Activated naive CD8-positive, alpha-beta T cell (primary cell): ENCODE data around the gene ACBD6.

Experiments used
- H3K27ac Mint-ChIP-seq: one replicate; pipeline ENCODE4 v1.8.0; 2021; ENCODE audit warnings: mixed read lengths
- H3K27me3 Mint-ChIP-seq: one replicate; pipeline ENCODE4 v1.8.0; 2021; ENCODE audit warnings: mixed read lengths
- H3K36me3 Mint-ChIP-seq: one replicate; pipeline ENCODE4 v1.8.0; 2021; ENCODE audit warnings: mixed read lengths
- H3K4me1 Mint-ChIP-seq: one replicate; pipeline ENCODE4 v1.8.0; 2021; ENCODE audit warnings: low read depth, mixed read lengths
- H3K4me3 Mint-ChIP-seq: one replicate; pipeline ENCODE4 v1.8.0; 2021; ENCODE audit warnings: mild to moderate bottlenecking, mixed read lengths
- H3K9me3 Mint-ChIP-seq: one replicate; pipeline ENCODE4 v1.8.0; 2021; ENCODE audit warnings: low read depth, mixed read lengths

The ACBD6 gene

GRCh38 chr1:180533266-180533987, 31.1 kb upstream of the ACBD6 start:
- Mint-ChIP-seq H3K27me3 (peaks cover 8% of the 10 kb centered on the region), H3K27ac (no peak overlapping the region), H3K4me1 (peaks cover 1% of the 10 kb centered on the region), H3K4me3 (no peak overlapping the region), H3K9me3 (no peaks in the 10 kb centered on the region), H3K36me3 (no peaks in the 10 kb centered on the region)

GRCh38 chr1:180532854-180533253, 30.5 kb upstream of the ACBD6 start:
- peaks cover 8% of the 10 kb centered on the region for H3K27me3 Mint-ChIP-seq
- H3K4me3 Mint-ChIP-seq, result no peak overlapping the region
- H3K27ac Mint-ChIP-seq, result no peak overlapping the region
- no peaks in the 10 kb centered on the region for H3K9me3 Mint-ChIP-seq
- peaks cover 1% of the 10 kb centered on the region for H3K4me1 Mint-ChIP-seq
- no peaks in the 10 kb centered on the region for H3K36me3 Mint-ChIP-seq

GRCh38 chr1:180530501-180530900, 28.1 kb upstream of the ACBD6 start:
- no peaks in the 10 kb centered on the region for H3K9me3 Mint-ChIP-seq
- H3K4me3 Mint-ChIP-seq, result no peak overlapping the region
- H3K27me3 Mint-ChIP-seq, result peaks cover 11% of the 10 kb centered on the region
- H3K36me3 Mint-ChIP-seq, result no peaks in the 10 kb centered on the region
- peaks cover 1% of the 10 kb centered on the region for H3K4me1 Mint-ChIP-seq
- H3K27ac Mint-ChIP-seq, result no peak overlapping the region

- no peak overlapping the region for H3K4me3 Mint-ChIP-seq
- H3K4me1 Mint-ChIP-seq, result peaks cover 1% of the 10 kb centered on the region
- no peak overlapping the region for H3K27ac Mint-ChIP-seq
- H3K27me3 Mint-ChIP-seq, result peaks cover 7% of the 10 kb centered on the region
- H3K9me3 Mint-ChIP-seq, result no peaks in the 10 kb centered on the region
- H3K36me3 Mint-ChIP-seq, result no peaks in the 10 kb centered on the region
Observed at GRCh38 chr1:180528868-180529470, 26.6 kb upstream of the ACBD6 start.

GRCh38 chr1:180527101-180527669, 24.8 kb upstream of the ACBD6 start:
- no peaks in the 10 kb centered on the region for H3K9me3 Mint-ChIP-seq
- H3K4me1 Mint-ChIP-seq, result no peaks in the 10 kb centered on the region

GRCh38 chr1:180525715-180526039, 23.3 kb upstream of the ACBD6 start:
- Mint-ChIP-seq H3K4me3 (no peak overlapping the region), H3K27ac (no peak overlapping the region), H3K27me3 (peaks cover 2% of the 10 kb centered on the region), H3K36me3 (no peaks in the 10 kb centered on the region), H3K9me3 (no peaks in the 10 kb centered on the region), H3K4me1 (no peaks in the 10 kb centered on the region)

More at GRCh38 chr1:180527101-180527669, 24.8 kb upstream of the ACBD6 start:
- no peaks in the 10 kb centered on the region for H3K36me3 Mint-ChIP-seq
- H3K4me3 Mint-ChIP-seq, result no peak overlapping the region
- peaks cover 2% of the 10 kb centered on the region for H3K27me3 Mint-ChIP-seq
- H3K27ac Mint-ChIP-seq, result no peak overlapping the region

- H3K27ac Mint-ChIP-seq, result no peak overlapping the region
- no peaks in the 10 kb centered on the region for H3K9me3 Mint-ChIP-seq
- H3K36me3 Mint-ChIP-seq, result no peaks in the 10 kb centered on the region
- peaks cover 2% of the 10 kb centered on the region for H3K27me3 Mint-ChIP-seq
- H3K4me1 Mint-ChIP-seq, result no peaks in the 10 kb centered on the region
- H3K4me3 Mint-ChIP-seq, result no peak overlapping the region
Observed at GRCh38 chr1:180524915-180525714, 22.7 kb upstream of the ACBD6 start.

- no peak overlapping the region for H3K4me3 Mint-ChIP-seq
- peaks cover 4% of the 10 kb centered on the region for H3K27me3 Mint-ChIP-seq
- H3K9me3 Mint-ChIP-seq, result no peaks in the 10 kb centered on the region
- H3K27ac Mint-ChIP-seq, result no peak overlapping the region
- no peaks in the 10 kb centered on the region for H3K4me1 Mint-ChIP-seq
- H3K36me3 Mint-ChIP-seq, result no peaks in the 10 kb centered on the region
Observed at GRCh38 chr1:180524160-180524914, 22.0 kb upstream of the ACBD6 start.

GRCh38 chr1:180522213-180522515, 19.8 kb upstream of the ACBD6 start:
- peaks cover 3% of the 10 kb centered on the region for H3K27me3 Mint-ChIP-seq
- H3K9me3 Mint-ChIP-seq, result no peaks in the 10 kb centered on the region
- H3K36me3 Mint-ChIP-seq, result no peaks in the 10 kb centered on the region
- H3K4me1 Mint-ChIP-seq, result no peaks in the 10 kb centered on the region
- H3K27ac Mint-ChIP-seq, result no peak overlapping the region
- no peak overlapping the region for H3K4me3 Mint-ChIP-seq

GRCh38 chr1:180521474-180522212, 19.3 kb upstream of the ACBD6 start:
- Mint-ChIP-seq H3K36me3 (no peaks in the 10 kb centered on the region), H3K4me1 (no peaks in the 10 kb centered on the region), H3K27ac (no peak overlapping the region), H3K4me3 (no peak overlapping the region), H3K27me3 (peaks cover 2% of the 10 kb centered on the region), H3K9me3 (no peaks in the 10 kb centered on the region)

GRCh38 chr1:180519846-180520245, 17.5 kb upstream of the ACBD6 start:
- peaks cover 3% of the 10 kb centered on the region for H3K4me1 Mint-ChIP-seq
- H3K9me3 Mint-ChIP-seq, result no peaks in the 10 kb centered on the region
- no peak overlapping the region for H3K4me3 Mint-ChIP-seq
- H3K27ac Mint-ChIP-seq, result no peak overlapping the region
- H3K27me3 Mint-ChIP-seq, result peaks cover 2% of the 10 kb centered on the region
- H3K36me3 Mint-ChIP-seq, result no peaks in the 10 kb centered on the region

- H3K9me3 Mint-ChIP-seq, result no peaks in the 10 kb centered on the region
Observed at GRCh38 chr1:180515857-180516388, 13.5 kb upstream of the ACBD6 start.

GRCh38 chr1:180515364-180515763, 13.0 kb upstream of the ACBD6 start:
- Mint-ChIP-seq H3K36me3 (no peaks in the 10 kb centered on the region), H3K9me3 (no peaks in the 10 kb centered on the region), H3K27ac (no peak overlapping the region), H3K4me1 (peaks cover 3% of the 10 kb centered on the region), H3K4me3 (no peak overlapping the region), H3K27me3 (peaks cover 2% of the 10 kb centered on the region)

More at GRCh38 chr1:180515857-180516388, 13.5 kb upstream of the ACBD6 start:
- Mint-ChIP-seq H3K36me3 (no peaks in the 10 kb centered on the region), H3K4me3 (no peak overlapping the region), H3K27me3 (peaks cover 2% of the 10 kb centered on the region), H3K4me1 (peaks cover 3% of the 10 kb centered on the region), H3K27ac (no peak overlapping the region)

- Mint-ChIP-seq H3K27ac (no peak overlapping the region), H3K27me3 (no peaks in the 10 kb centered on the region)
Observed at GRCh38 chr1:180513531-180513930, 11.2 kb upstream of the ACBD6 start.

More at GRCh38 chr1:180513531-180513930, 11.2 kb upstream of the ACBD6 start:
- no peaks in the 10 kb centered on the region for H3K9me3 Mint-ChIP-seq
- H3K36me3 Mint-ChIP-seq, result no peaks in the 10 kb centered on the region
- H3K4me3 Mint-ChIP-seq, result no peak overlapping the region
- peaks cover 3% of the 10 kb centered on the region for H3K4me1 Mint-ChIP-seq
